ENCODE data around the gene NGFR. TPM values are rescaled to one million over a fixed set of nuclear protein-coding genes. Genes with fewer than 3 reads are reported as not detected.
A peak's percentile ranks its signal among the peaks of the same experiment; 100 is the strongest.

NGFR gene
- total and polyA plus RNA-seq, 2 experiments from 2014 or later: 16.5 to 27.0 TPM

DNA sequence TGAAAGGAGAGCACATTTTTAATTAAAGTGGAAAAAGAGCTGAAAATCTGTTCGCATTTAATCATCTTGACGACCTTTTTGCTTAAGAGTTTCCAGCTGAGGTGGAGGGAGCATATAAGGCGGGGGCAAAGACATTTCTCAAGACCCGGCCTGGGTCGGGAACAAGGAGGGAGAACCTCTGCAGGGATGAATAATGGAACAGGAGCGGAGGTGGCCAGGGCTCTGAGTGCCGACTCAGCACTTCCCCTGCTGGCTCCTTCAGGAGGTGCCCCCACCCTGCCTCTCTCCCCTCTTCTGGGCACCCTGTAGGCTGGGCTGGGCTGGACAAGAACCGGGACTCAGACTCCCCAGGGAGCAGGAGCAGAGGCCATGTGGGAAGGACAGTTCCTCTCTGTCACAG is 7.9 kb upstream of the NGFR start:
- Histone ChIP-seq H3K4me3 (no peak overlapping the region), H3K4me1 (ENCODE audit: low read depth) (peaks cover 53% of the 10 kb centered on the region), H3K27ac (no peak overlapping the region), H3K36me3 (no peaks in the 10 kb centered on the region), H3K9me3 (ENCODE audit: low read depth) (no peaks in the 10 kb centered on the region), H3K27me3 (no peaks in the 10 kb centered on the region)
- TF ChIP-seq, protein P1, sequence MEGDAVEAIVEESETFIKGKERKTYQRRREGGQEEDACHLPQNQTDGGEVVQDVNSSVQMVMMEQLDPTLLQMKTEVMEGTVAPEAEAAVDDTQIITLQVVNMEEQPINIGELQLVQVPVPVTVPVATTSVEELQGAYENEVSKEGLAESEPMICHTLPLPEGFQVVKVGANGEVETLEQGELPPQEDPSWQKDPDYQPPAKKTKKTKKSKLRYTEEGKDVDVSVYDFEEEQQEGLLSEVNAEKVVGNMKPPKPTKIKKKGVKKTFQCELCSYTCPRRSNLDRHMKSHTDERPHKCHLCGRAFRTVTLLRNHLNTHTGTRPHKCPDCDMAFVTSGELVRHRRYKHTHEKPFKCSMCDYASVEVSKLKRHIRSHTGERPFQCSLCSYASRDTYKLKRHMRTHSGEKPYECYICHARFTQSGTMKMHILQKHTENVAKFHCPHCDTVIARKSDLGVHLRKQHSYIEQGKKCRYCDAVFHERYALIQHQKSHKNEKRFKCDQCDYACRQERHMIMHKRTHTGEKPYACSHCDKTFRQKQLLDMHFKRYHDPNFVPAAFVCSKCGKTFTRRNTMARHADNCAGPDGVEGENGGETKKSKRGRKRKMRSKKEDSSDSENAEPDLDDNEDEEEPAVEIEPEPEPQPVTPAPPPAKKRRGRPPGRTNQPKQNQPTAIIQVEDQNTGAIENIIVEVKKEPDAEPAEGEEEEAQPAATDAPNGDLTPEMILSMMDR (IDR thresholded peaks at IDR 0.05; ENCODE audit: low read depth, low read length): no peak
- no peak for DNase-seq (ENCODE audit: low read depth in 1 of 2, low spot score in 1 of 2)

GRCh38 chr17:49488612-49489011 is 6.5 kb upstream of the NGFR start:
- TF ChIP-seq, protein P1 (IDR thresholded peaks at IDR 0.05; ENCODE audit: low read depth, low read length): no peak
- Histone ChIP-seq H3K27ac (peak overlapping the region; percentile 88), H3K9me3 (ENCODE audit: low read depth) (no peaks in the 10 kb centered on the region), H3K27me3 (no peaks in the 10 kb centered on the region), H3K36me3 (no peaks in the 10 kb centered on the region), H3K4me1 (ENCODE audit: low read depth) (peaks cover 53% of the 10 kb centered on the region), H3K4me3 (no peak overlapping the region)
- DNase-seq (ENCODE audit: low read depth in 1 of 2, low spot score in 1 of 2): peak in 1 of 2 donors; percentile 91

GRCh38 chr17:49489348-49489747 is 5.7 kb upstream of the NGFR start:
- H3K4me3 ChIP-seq: no peak overlapping the region
- TF ChIP-seq, protein P1 (IDR thresholded peaks at IDR 0.05; ENCODE audit: low read depth, low read length): no peak
- no peaks in the 10 kb centered on the region for H3K9me3 ChIP-seq (ENCODE audit: low read depth)
- peaks cover 48% of the 10 kb centered on the region for H3K4me1 ChIP-seq (ENCODE audit: low read depth)
- no peaks in the 10 kb centered on the region for H3K36me3 ChIP-seq
- H3K27me3 ChIP-seq: peaks cover 2% of the 10 kb centered on the region
- DNase-seq (ENCODE audit: low read depth in 1 of 2, low spot score in 1 of 2): no peak
- peak overlapping the region; percentile 88 for H3K27ac ChIP-seq

GRCh38 chr17:49490276-49490675 is 4.8 kb upstream of the NGFR start:
- no peaks in the 10 kb centered on the region for H3K9me3 ChIP-seq (ENCODE audit: low read depth)
- no peak for DNase-seq (ENCODE audit: low read depth in 1 of 2, low spot score in 1 of 2)
- peaks cover 40% of the 10 kb centered on the region for H3K4me1 ChIP-seq (ENCODE audit: low read depth)

GRCh38 chr17:49491192-49491769 is 3.8 kb upstream of the NGFR start:
- DNase-seq (ENCODE audit: low read depth in 1 of 2, low spot score in 1 of 2): no peak
- H3K27me3 ChIP-seq: peaks cover 22% of the 10 kb centered on the region
- TF ChIP-seq, protein P1 (IDR thresholded peaks at IDR 0.05; ENCODE audit: low read depth, low read length): no peak
- no peaks in the 10 kb centered on the region for H3K9me3 ChIP-seq (ENCODE audit: low read depth)
- no peaks in the 10 kb centered on the region for H3K36me3 ChIP-seq
- H3K4me1 ChIP-seq (ENCODE audit: low read depth): peaks cover 34% of the 10 kb centered on the region
- H3K4me3 ChIP-seq: no peak overlapping the region
- no peak overlapping the region for H3K27ac ChIP-seq

More at GRCh38 chr17:49490276-49490675, 4.8 kb upstream of the NGFR start:
- TF ChIP-seq, protein P1 (IDR thresholded peaks at IDR 0.05; ENCODE audit: low read depth, low read length): no peak
- Histone ChIP-seq H3K36me3 (no peaks in the 10 kb centered on the region), H3K27ac (no peak overlapping the region), H3K27me3 (peaks cover 11% of the 10 kb centered on the region), H3K4me3 (no peak overlapping the region)
